AG10803 (cell line): ENCODE data around the gene USP35.

ENCODE experiments used
- DNase-seq: peaks from one replicate; pipeline ENCODE4 v3.0.0; 2010; ENCODE audit warnings: low read depth
- H3K4me3 ChIP-seq: 2 replicates; pipeline ENCODE4 v1.5.1; 2011; ENCODE audit warnings: mild to moderate bottlenecking, low read length, control low read depth
- TF ChIP-seq, protein P1 (sequence below): conservative IDR thresholded peaks from 2 replicates; pipeline ENCODE4 v1.5.1; 2011; ENCODE audit warnings: mild to moderate bottlenecking, low read length, control low read depth, inconsistent platforms

USP35 gene

DNA sequence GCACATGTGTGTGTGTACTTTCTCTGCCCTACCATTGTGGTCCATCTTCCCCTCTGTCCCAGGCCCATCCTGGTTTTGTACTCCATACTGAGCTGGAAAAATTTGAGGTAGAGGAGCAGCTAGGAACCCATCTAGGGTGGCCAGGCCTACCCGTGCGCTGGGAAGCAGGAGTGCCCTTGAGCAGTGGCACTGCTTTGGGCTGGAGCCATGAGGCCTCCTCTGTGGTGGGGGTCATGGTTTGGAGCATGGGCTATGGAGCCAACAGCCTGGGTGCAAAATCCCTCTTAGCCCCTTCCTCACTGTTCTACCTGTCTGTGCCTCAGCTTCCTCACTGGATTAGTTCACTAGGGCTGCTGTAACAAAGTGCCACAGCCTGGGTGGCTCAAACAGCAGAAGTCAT is 27.4 kb upstream of the USP35 start:
- no peak overlapping the region for H3K4me3 ChIP-seq
- DNase-seq, result no peak
- TF ChIP-seq, protein P1, sequence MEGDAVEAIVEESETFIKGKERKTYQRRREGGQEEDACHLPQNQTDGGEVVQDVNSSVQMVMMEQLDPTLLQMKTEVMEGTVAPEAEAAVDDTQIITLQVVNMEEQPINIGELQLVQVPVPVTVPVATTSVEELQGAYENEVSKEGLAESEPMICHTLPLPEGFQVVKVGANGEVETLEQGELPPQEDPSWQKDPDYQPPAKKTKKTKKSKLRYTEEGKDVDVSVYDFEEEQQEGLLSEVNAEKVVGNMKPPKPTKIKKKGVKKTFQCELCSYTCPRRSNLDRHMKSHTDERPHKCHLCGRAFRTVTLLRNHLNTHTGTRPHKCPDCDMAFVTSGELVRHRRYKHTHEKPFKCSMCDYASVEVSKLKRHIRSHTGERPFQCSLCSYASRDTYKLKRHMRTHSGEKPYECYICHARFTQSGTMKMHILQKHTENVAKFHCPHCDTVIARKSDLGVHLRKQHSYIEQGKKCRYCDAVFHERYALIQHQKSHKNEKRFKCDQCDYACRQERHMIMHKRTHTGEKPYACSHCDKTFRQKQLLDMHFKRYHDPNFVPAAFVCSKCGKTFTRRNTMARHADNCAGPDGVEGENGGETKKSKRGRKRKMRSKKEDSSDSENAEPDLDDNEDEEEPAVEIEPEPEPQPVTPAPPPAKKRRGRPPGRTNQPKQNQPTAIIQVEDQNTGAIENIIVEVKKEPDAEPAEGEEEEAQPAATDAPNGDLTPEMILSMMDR, result no peak

DNA sequence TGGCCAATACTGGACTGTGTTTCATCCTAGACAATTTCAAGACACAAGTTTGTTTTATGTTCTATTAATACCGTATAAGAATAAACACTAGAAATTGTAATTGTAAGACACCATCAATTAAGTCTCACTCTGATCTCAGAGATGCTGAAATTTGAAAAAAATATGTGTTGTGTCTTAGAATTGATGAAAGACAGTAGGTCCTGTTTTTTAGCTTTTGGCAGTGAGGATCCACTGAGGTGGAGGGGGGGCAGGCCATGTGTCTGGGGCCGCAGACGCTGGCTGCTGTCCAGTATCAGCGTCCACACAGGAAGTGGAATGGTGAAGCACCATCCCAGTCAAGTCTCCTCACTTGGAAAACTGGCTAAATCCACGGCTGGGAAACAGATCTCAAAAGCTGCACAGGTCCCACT is 26.8 kb upstream of the USP35 start:
- TF ChIP-seq, protein P1, result no peak
- no peak overlapping the region for H3K4me3 ChIP-seq
- DNase-seq, result peak; percentile 35

DNA sequence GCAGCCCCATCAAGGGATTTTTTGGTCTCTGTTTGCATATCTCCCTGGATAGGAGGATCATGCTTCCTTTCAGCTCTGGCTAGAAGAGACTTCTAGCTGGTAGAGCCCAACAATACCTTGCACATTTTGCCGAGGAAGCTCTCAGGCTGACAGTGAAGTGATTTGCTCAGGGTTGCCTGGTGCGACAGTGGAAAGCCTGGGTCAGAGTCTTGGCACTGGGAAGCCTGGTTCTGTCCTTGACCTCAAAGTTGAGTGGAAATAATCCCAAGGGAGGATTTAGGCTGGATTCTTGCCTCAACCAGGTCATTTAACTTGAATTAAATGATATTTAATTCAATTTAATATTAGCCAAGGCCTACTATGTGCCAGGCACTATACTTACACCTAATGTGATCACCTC is 24.9 kb upstream of the USP35 start:
- DNase-seq, result no peak
- H3K4me3 ChIP-seq, result no peak overlapping the region
- TF ChIP-seq, protein P1, result no peak

DNA sequence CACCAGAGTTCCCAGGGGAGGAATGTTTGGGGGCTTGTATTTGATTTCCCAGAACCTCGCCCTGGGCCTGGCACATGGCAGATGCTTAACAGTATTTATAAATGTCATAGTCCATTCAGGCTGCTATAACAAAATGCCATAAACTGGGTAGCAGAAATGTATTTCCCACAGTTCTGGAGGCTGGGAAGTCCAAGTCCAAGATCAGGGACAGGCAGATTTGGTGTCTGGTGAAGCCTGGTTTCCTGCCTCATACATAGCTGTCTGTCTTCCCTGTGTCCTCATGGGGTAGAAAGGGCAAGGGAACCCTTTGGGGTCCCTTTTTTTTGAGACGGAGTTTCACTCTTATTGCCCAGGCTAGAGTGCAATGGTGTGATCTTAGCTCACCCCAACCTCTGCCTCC is 24.2 kb upstream of the USP35 start:
- no peak for DNase-seq
- TF ChIP-seq, protein P1, result no peak
- H3K4me3 ChIP-seq, result no peak overlapping the region

DNA sequence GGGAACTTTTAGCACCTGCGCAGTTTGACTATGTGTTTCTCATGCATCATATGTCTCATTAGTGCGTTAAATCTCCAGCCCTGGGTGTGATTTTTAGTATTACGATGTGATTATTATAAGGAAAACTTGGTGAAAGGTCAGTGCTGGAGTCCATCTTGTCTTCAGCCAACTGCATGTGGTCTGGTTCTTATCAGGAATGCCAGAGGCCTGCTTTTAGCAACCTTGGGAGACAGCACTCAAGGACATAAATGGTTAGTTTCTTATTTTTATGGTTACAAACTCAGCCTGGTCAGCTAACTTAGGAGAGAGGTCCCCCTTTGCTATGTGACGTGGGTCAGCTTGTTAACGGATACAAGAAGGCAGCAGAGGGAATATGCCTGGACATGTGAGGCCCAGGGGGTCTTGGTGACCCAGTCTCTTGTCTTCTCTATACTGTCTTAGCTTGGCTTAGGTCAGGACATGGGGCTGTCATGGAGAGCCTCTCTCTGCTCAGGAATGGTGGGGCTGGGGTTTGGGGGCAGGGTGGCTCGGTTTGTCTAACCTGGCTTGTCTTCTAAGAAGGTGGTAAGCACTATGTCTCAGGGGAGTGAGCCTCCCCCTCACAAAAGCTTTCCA is 21.8 kb upstream of the USP35 start:
- no peak overlapping the region for H3K4me3 ChIP-seq
- TF ChIP-seq, protein P1, result no peak
- no peak for DNase-seq

DNA sequence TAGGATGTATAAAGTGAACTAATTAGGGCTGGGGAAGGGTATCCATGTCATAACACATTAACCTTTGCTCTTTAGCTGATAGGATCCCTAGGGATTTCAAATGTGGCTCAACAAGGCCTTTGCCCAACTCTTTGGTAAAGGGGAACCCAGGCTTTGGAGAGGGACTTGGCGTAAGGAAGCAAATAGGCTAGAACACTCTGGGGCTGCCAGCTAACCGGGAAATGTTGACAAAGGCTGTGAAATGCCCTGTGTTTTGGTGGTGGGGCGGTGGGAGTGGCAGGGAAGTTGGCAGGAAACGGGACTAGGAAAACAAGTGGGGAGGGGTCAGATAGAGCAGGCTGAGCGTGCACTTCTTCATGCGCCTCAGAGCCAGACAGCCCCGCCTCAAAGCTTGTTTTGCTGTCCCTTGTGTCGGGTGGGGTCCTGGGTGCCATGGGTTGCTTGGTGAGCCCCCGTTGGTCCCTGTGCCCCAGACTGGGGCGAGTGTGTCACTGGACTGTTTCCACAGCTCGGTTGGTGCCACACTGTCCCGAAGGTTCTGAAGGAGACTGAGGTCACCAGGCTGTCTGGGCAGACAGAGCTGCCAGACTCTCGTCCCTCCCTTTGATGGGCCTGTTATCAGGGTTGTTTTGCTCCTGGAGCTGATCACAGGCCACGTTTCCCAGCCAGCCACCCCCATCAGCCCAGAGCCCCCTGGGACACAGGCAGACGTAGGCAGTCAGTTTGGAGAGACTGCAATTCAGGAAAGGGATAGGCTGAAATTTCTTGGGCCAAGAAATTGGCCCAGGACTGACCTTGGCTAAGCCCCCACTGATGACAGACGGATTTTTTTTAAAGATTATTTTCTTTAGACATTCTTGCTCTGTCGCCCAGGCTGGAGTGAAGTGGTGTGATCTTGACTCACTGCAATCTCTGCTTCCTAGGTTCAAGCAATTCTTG is 19.9 kb upstream of the USP35 start:
- DNase-seq, result peak; percentile 91
- TF ChIP-seq, protein P1, result no peak
- no peak overlapping the region for H3K4me3 ChIP-seq

DNA sequence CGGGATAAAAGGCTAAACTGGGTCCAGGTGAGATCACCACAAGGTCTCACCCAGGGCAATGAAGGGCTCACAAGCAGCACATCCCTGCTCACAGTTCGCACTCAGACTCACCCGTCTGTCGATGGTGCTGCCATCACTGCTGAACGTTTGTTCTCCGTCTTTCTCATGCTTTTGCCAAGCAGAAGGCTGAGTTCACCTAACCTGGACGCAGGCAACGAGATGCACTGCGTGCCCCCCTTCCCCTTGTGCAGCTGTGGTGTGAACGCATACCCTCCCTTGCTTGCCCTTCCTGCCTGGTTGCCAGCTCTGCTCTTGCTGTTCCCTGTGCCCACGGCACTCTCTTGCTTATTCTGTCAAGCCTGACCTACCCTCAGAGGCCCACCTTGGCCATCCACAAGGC is 18.3 kb upstream of the USP35 start:
- H3K4me3 ChIP-seq, result no peak overlapping the region
- TF ChIP-seq, protein P1, result no peak
- DNase-seq, result no peak
